ENCODE measurements around the gene RASA3. TPM values are rescaled to one million over a fixed set of nuclear protein-coding genes. Genes with fewer than 3 reads are reported as not detected.

Gene RASA3
- total RNA-seq, 3 donors from 2014 or later (not counting 1 experiment from before 2014, with no cell fraction given): 252 to 277 (median 274) TPM

GRCh38 chr13:114048443-114048842 is 84.0 kb downstream of the RASA3 start:
- Mint-ChIP-seq H3K36me3 (no peaks in the 10 kb centered on the region), H3K4me1 (peaks cover 72 to 78% of the 10 kb centered on the region in 2 donors), H3K27ac (peak overlapping the region; percentile 91 to 92), H3K9me3 (no peaks in the 10 kb centered on the region), H3K4me3 (peak overlapping the region; percentile 84), H3K27me3 (ENCODE audit: low read depth in 2 of 2) (no peaks in the 10 kb centered on the region)
- ATAC-seq (peak in 1 of 3 donors; percentile 9), DNase-seq (no peak)
- Histone ChIP-seq H3K36me3 (ENCODE audit: control insufficient read depth, insufficient read depth, low read length) (peaks cover 38% of the 10 kb centered on the region), H3K27ac (ENCODE audit: low read length) (peak overlapping the region; percentile 47), H3K4me3 (ENCODE audit: low read length) (no peak overlapping the region), H3K4me1 (ENCODE audit: control insufficient read depth, insufficient read depth, low read length) (peaks cover 81% of the 10 kb centered on the region), H3K9me3 (ENCODE audit: control insufficient read depth, insufficient read depth, low read length) (no peaks in the 10 kb centered on the region), H3K27me3 (ENCODE audit: control insufficient read depth, insufficient read depth, low read length) (no peaks in the 10 kb centered on the region)
- 73% methylated on average over 33 of the region's 33 CpGs for WGBS (ENCODE audit: insufficient coverage)
- TF ChIP-seq CTCF (IDR thresholded peaks at IDR 0.05): no peak
- intact Hi-C loops (cut with micrococcal nuclease): loop anchor here (5.0 kb wide), 1 partner anchor 179 kb away; no protein-coding TSS in a partner anchor

- no peak overlapping the region for H3K27ac ChIP-seq (ENCODE audit: low read length)
- H3K4me3 ChIP-seq (ENCODE audit: low read length): no peak overlapping the region
- Mint-ChIP-seq H3K4me3 (peak overlapping the region; percentile 73), H3K27ac (peak overlapping the region; percentile 91 to 92), H3K36me3 (no peaks in the 10 kb centered on the region), H3K9me3 (no peaks in the 10 kb centered on the region), H3K27me3 (ENCODE audit: low read depth in 2 of 2) (no peaks in the 10 kb centered on the region), H3K4me1 (peaks cover 74 to 80% of the 10 kb centered on the region in 2 donors)
- intact Hi-C loops (cut with micrococcal nuclease): loop anchor here (5.0 kb wide), 1 partner anchor 180 kb away; no protein-coding TSS in a partner anchor
- 86% methylated on average over 18 of the region's 19 CpGs for WGBS (ENCODE audit: insufficient coverage)
- peaks cover 81% of the 10 kb centered on the region for H3K4me1 ChIP-seq (ENCODE audit: control insufficient read depth, insufficient read depth, low read length)
- no peaks in the 10 kb centered on the region for H3K27me3 ChIP-seq (ENCODE audit: control insufficient read depth, insufficient read depth, low read length)
- H3K9me3 ChIP-seq (ENCODE audit: control insufficient read depth, insufficient read depth, low read length): no peaks in the 10 kb centered on the region
- DNase-seq: no peak
- TF ChIP-seq CTCF (IDR thresholded peaks at IDR 0.05): no peak
- peaks cover 43% of the 10 kb centered on the region for H3K36me3 ChIP-seq (ENCODE audit: control insufficient read depth, insufficient read depth, low read length)
- no peak for ATAC-seq
Observed at GRCh38 chr13:114047358-114047881, 85.0 kb downstream of the RASA3 start.

- no peak for TF ChIP-seq CTCF (IDR thresholded peaks at IDR 0.05)
- peak overlapping the region; percentile 73 for H3K4me3 Mint-ChIP-seq
- Histone ChIP-seq H3K4me1 (ENCODE audit: control insufficient read depth, insufficient read depth, low read length) (peaks cover 75% of the 10 kb centered on the region), H3K9me3 (ENCODE audit: control insufficient read depth, insufficient read depth, low read length) (no peaks in the 10 kb centered on the region), H3K27ac (ENCODE audit: low read length) (no peak overlapping the region), H3K36me3 (ENCODE audit: control insufficient read depth, insufficient read depth, low read length) (peaks cover 42% of the 10 kb centered on the region), H3K27me3 (ENCODE audit: control insufficient read depth, insufficient read depth, low read length) (no peaks in the 10 kb centered on the region), H3K4me3 (ENCODE audit: low read length) (no peak overlapping the region)
- no peaks in the 10 kb centered on the region for H3K27me3 Mint-ChIP-seq (ENCODE audit: low read depth in 2 of 2)
- no peaks in the 10 kb centered on the region for H3K9me3 Mint-ChIP-seq
- ATAC-seq (no peak), DNase-seq (no peak)
- H3K27ac Mint-ChIP-seq: peak overlapping the region; percentile 91 to 92
- H3K4me1 Mint-ChIP-seq: peaks cover 76 to 83% of the 10 kb centered on the region in 2 donors
- intact Hi-C loops (cut with micrococcal nuclease): loop anchor here (5.0 kb wide), 1 partner anchor 181 kb away; no protein-coding TSS in a partner anchor
- no peaks in the 10 kb centered on the region for H3K36me3 Mint-ChIP-seq
- WGBS (ENCODE audit: insufficient coverage): 93% methylated on average over 13 of the region's 14 CpGs
Observed at GRCh38 chr13:114046431-114046975, 85.9 kb downstream of the RASA3 start.

All from natural killer cell (primary cell).